ENCODE results near the gene HTRA1.

Gene HTRA1

GRCh38 chr10:122497241-122497640, 35.9 kb downstream of the HTRA1 start:
- DNase-seq: no peak

- DNase-seq: no peak
Observed at GRCh38 chr10:122498521-122498920, 37.2 kb downstream of the HTRA1 start.

GRCh38 chr10:122499012-122499411, 37.7 kb downstream of the HTRA1 start:
- DNase-seq: no peak

GRCh38 chr10:122499491-122499941, 38.2 kb downstream of the HTRA1 start:
- DNase-seq: no peak

- no peak for DNase-seq
Observed at GRCh38 chr10:122500194-122500593, 38.8 kb downstream of the HTRA1 start.

- no peak for DNase-seq
Observed at GRCh38 chr10:122500726-122501125, 39.4 kb downstream of the HTRA1 start.

GRCh38 chr10:122503012-122503411, 41.7 kb downstream of the HTRA1 start:
- no peak for DNase-seq

- DNase-seq: no peak
Observed at GRCh38 chr10:122503886-122504609, 42.7 kb downstream of the HTRA1 start.

GRCh38 chr10:122504610-122504950, 43.2 kb downstream of the HTRA1 start:
- DNase-seq: peak; percentile 46 to 70

GRCh38 chr10:122505011-122505410, 43.7 kb downstream of the HTRA1 start:
- DNase-seq: no peak

- DNase-seq: no peak
Observed at GRCh38 chr10:122505885-122506645, 44.7 kb downstream of the HTRA1 start.

- DNase-seq: no peak
Observed at GRCh38 chr10:122507616-122508015, 46.3 kb downstream of the HTRA1 start.

- DNase-seq: no peak
Observed at GRCh38 chr10:122508021-122508420, 46.7 kb downstream of the HTRA1 start.

GRCh38 chr10:122509323-122509722, 48.0 kb downstream of the HTRA1 start:
- no peak for DNase-seq

- no peak for DNase-seq
Observed at GRCh38 chr10:122510326-122510725, 49.0 kb downstream of the HTRA1 start.

- no peak for DNase-seq
Observed at GRCh38 chr10:122510736-122511135, 49.4 kb downstream of the HTRA1 start.

- DNase-seq: no peak
Observed at GRCh38 chr10:122513053-122513452, 51.7 kb downstream of the HTRA1 start.

- DNase-seq: no peak
Observed at GRCh38 chr10:122514045-122514840, 52.9 kb downstream of the HTRA1 start.

- DNase-seq: no peak
Observed at GRCh38 chr10:122515022-122515424, 53.7 kb downstream of the HTRA1 start.

GRCh38 chr10:122515588-122516231, 54.4 kb downstream of the HTRA1 start:
- DNase-seq: no peak

GRCh38 chr10:122516734-122517133, 55.4 kb downstream of the HTRA1 start:
- no peak for DNase-seq

- no peak for DNase-seq
Observed at GRCh38 chr10:122519144-122519543, 57.8 kb downstream of the HTRA1 start.

- no peak for DNase-seq
Observed at GRCh38 chr10:122519873-122520272, 58.5 kb downstream of the HTRA1 start.
